ENCODE data around the gene CLNS1A. TPM values are rescaled to one million over a fixed set of nuclear protein-coding genes. Genes with fewer than 3 reads are reported as not detected.

The CLNS1A gene
- total and polyA plus RNA-seq, 9 of the 15 experiments (the other 6 are each of a cell fraction or from before 2014, with no cell fraction given): 146 to 472 (median 345) TPM

DNA sequence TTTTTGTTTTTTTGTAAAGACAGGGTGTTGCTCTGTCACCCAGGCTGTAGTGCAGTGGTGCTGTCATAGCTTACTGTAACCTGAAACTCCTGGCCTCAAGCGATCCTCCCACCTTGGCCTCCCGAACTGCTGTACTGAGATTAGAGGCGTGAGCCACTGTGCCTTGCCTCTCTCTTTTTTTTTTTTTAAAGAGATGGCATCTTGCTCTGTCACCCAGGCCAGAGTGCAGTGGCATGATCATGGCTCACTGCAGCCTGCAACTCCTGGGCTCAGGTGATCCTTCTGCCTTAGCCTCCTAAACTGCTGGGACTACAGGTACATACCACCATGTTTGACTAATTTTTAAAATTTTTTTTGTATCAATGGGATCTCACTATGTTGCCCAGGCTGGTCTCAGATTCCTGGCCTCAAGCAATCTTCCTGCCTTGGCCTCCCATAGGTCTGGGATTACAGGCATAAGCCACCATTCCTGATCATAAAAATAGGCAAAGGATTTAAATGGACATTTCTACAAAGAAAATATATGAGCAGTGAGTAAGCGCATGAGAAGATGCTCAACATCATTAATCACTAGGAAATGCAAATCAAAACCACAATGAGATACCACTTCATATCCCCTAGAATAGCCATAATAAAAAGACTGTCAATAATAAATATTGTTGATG is 17.3 kb upstream of the CLNS1A start (continued):
- TF ChIP-seq ESRRB (CRISPR knock-in tag; IDR thresholded peaks at IDR 0.05; ENCODE audit: borderline replicate concordance) (no peak), NR2C1 (IDR thresholded peaks at IDR 0.05) (no peak), NR2C1 (tag; IDR thresholded peaks at IDR 0.05) (no peak), MYBL2 (IDR thresholded peaks at IDR 0.05; ENCODE audit: low read depth) (no peak), MYBL2 (CRISPR knock-in tag; IDR thresholded peaks at IDR 0.05; ENCODE audit: borderline replicate concordance) (no peak), RBM25 (IDR thresholded peaks at IDR 0.05; ENCODE audit: low read depth, low read length, severe bottlenecking) (peak; percentile 72), RBBP5 (IDR thresholded peaks at IDR 0.05; ENCODE audit: borderline replicate concordance, insufficient read depth, low read length, poor library complexity, severe bottlenecking) (no peak), TCF3 (CRISPR knock-in tag; IDR thresholded peaks at IDR 0.05) (0 out of 2 replicates have a peak, but pooled peaks have one; percentile 12), ZNF143 (CRISPR knock-in tag; IDR thresholded peaks at IDR 0.05) (no peak), NUFIP1 (IDR thresholded peaks at IDR 0.05; ENCODE audit: partially characterized antibody) (no peak), ARID1B (IDR thresholded peaks at IDR 0.05) (peak; percentile 48), MCM7 (IDR thresholded peaks at IDR 0.05) (no peak), ZBTB8A (IDR thresholded peaks at IDR 0.05; ENCODE audit: partially characterized antibody) (no peak), CBFA2T3 (IDR thresholded peaks at IDR 0.05) (peak; percentile 39), RCOR1 (IDR thresholded peaks at IDR 0.05; ENCODE audit: borderline replicate concordance in 1 of 2, low read depth in 2 of 2, low read length in 2 of 2) (peak in 1 of 2 experiments; percentile 58; a peak in 2 of 4 replicates), BRD9 (IDR thresholded peaks at IDR 0.05; ENCODE audit: low read depth, partially characterized antibody) (no peak), BCL6 (CRISPR knock-in tag; IDR thresholded peaks at IDR 0.05) (no peak), TAL1 (IDR thresholded peaks at IDR 0.05) (0 out of 2 replicates have a peak, but pooled peaks have one; percentile 25), ZNF140 (CRISPR knock-in tag; IDR thresholded peaks at IDR 0.05) (no peak), SREBF2 (CRISPR knock-in tag; IDR thresholded peaks at IDR 0.05) (no peak), ATF2 (CRISPR knock-in tag; IDR thresholded peaks at IDR 0.05) (no peak), RHOXF2B (CRISPR knock-in tag; conservative IDR thresholded peaks at IDR 0.05) (no peak), KDM1A (IDR thresholded peaks at IDR 0.05) (peak; percentile 14 to 43; a peak in 2 of 4 replicates), BRD4 (IDR thresholded peaks at IDR 0.05) (no peak), SRSF7 (optimal IDR thresholded peaks at IDR 0.05; ENCODE audit: low read depth, low read length) (no peak), SRF (CRISPR knock-in tag; IDR thresholded peaks at IDR 0.05) (no peak), EZH2 (IDR thresholded peaks at IDR 0.05; ENCODE audit: borderline replicate concordance, low read depth, low read length) (no peak), SMAD3 (CRISPR knock-in tag; conservative IDR thresholded peaks at IDR 0.05) (no peak), TCF7L2 (IDR thresholded peaks at IDR 0.05; ENCODE audit: low read depth, low read length) (no peak), ETS2 (tag; IDR thresholded peaks at IDR 0.05; ENCODE audit: borderline replicate concordance, poor library complexity, severe bottlenecking) (no peak)
- TF ChIP-seq, protein P1, sequence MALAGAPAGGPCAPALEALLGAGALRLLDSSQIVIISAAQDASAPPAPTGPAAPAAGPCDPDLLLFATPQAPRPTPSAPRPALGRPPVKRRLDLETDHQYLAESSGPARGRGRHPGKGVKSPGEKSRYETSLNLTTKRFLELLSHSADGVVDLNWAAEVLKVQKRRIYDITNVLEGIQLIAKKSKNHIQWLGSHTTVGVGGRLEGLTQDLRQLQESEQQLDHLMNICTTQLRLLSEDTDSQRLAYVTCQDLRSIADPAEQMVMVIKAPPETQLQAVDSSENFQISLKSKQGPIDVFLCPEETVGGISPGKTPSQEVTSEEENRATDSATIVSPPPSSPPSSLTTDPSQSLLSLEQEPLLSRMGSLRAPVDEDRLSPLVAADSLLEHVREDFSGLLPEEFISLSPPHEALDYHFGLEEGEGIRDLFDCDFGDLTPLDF (CRISPR knock-in tag; IDR thresholded peaks at IDR 0.05): no peak

Data from K562 (cell line).